GM13976 (cell line): Measurements from ENCODE around the gene SIGLEC11.

Experiments used
- DNase-seq: peaks from one replicate; pipeline ENCODE4 v3.0.0; 2012; ENCODE audit warnings: low spot score
- in situ Hi-C: fragments of 300-500 bp; cut with MboI; formaldehyde crosslinking; loops from one replicate; pipeline ENCODE4 v1.12.0; 2022; ENCODE audit warnings: low sequenced_read_pairs, mixed read lengths, inconsistent platforms; ENCODE audit not compliant: unreplicated experiment
- TF ChIP-seq, protein P1 (sequence below): IDR thresholded peaks from 2 replicates; pipeline ENCODE4 v1.5.1; 2012; ENCODE audit warnings: borderline replicate concordance, mild to moderate bottlenecking; ENCODE audit not compliant: insufficient read depth; ENCODE audit errors: extremely low read depth, missing control alignments, control extremely low read depth

SIGLEC11 gene

DNA sequence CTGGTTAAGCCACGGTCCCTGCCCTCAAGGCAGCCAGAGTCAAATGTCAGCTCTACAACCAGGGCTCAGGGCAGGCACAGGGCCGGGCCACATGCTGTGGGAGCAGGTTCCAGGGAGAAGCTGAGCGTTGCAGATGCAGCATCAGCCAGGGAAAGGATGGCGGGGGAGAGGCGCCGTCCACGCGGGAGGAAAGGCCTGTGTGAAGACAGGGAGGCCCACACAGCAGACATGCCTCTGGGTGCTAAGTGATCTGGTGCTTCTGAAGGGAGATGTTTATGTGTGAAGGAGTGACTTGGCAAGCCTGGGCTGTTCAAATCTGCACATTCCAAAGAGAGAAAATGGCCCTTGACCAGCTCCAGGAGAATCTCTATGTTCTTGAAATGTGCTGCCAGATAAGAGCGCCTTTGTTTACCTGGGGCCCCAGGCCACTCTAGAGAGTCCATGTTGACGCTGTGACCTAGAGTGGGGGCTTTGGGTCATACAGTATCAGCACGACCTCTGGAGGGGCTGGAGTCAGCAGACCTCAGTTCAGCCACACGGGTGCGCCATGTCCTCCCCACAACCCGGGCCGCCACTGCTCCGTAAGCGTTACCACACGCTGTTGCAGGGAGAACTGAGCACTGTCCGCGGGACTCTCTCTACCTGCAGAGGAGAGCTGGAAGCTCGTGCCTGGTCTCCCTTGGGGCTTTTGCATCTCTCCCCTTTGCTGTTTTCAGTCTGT lies 47.8 kb downstream of the SIGLEC11 start:
- TF ChIP-seq, protein P1, sequence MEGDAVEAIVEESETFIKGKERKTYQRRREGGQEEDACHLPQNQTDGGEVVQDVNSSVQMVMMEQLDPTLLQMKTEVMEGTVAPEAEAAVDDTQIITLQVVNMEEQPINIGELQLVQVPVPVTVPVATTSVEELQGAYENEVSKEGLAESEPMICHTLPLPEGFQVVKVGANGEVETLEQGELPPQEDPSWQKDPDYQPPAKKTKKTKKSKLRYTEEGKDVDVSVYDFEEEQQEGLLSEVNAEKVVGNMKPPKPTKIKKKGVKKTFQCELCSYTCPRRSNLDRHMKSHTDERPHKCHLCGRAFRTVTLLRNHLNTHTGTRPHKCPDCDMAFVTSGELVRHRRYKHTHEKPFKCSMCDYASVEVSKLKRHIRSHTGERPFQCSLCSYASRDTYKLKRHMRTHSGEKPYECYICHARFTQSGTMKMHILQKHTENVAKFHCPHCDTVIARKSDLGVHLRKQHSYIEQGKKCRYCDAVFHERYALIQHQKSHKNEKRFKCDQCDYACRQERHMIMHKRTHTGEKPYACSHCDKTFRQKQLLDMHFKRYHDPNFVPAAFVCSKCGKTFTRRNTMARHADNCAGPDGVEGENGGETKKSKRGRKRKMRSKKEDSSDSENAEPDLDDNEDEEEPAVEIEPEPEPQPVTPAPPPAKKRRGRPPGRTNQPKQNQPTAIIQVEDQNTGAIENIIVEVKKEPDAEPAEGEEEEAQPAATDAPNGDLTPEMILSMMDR: peak; percentile 28
- DNase-seq: no peak
- in situ Hi-C loops: no loop called here

DNA sequence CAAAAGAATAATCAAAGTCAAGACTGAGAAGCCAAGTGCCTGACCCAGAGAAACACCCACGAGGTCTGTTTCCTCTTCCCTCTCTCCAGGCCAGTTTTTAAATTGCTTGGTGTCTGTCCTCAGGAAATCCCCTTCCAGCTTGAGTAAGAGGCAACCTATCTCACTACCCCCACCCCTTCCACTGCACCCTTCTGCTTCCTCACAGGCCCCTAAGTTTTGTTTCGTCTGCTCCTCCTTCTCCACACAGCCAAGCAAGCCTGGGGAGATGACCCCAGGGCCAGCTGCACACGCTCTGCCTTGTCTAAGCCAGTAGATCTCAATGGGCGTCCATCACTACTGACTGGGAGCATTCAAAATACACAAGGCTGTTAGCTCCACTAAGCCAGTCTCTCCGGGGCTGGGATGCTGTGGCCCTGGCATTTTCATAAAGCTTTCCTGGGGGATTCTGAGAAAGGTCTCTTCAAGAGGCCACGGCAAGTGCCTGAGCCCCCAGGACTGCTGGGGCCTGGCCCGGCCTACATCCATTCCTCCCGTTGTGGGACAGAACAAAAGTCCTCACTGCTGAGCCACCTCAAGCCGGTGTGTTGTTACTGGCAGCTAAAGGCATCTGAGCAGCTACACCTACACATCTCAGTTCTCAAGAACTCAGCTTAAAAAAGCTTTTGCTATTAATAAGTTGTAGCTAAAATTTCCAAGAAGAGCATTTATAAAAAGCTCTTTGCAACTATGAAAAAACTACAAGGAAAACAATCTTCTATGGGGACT lies 49.4 kb downstream of the SIGLEC11 start:
- TF ChIP-seq, protein P1: no peak
- in situ Hi-C loops: no loop called here
- peak; percentile 83 for DNase-seq

DNA sequence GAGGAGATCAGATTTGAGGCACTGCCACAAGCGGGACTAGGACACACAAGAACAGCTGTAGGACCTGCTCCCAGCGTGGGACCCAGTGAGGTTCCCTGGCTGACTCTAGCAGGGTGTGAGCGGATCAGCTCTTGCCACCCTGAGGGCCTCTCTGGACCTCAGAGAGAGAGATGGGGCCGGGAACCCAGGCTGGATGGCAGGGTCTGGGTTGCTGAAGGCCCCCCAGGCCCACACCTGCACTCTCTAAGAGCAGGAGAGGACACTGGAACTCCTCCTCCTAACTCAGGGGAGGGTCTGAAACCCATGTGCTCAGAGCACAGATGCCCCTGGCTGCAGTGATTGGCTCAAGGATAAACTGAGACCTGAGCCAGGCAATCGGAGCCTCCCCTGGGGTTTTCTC lies 50.8 kb downstream of the SIGLEC11 start:
- TF ChIP-seq, protein P1: no peak
- no peak for DNase-seq
- in situ Hi-C loops: no loop called here

DNA sequence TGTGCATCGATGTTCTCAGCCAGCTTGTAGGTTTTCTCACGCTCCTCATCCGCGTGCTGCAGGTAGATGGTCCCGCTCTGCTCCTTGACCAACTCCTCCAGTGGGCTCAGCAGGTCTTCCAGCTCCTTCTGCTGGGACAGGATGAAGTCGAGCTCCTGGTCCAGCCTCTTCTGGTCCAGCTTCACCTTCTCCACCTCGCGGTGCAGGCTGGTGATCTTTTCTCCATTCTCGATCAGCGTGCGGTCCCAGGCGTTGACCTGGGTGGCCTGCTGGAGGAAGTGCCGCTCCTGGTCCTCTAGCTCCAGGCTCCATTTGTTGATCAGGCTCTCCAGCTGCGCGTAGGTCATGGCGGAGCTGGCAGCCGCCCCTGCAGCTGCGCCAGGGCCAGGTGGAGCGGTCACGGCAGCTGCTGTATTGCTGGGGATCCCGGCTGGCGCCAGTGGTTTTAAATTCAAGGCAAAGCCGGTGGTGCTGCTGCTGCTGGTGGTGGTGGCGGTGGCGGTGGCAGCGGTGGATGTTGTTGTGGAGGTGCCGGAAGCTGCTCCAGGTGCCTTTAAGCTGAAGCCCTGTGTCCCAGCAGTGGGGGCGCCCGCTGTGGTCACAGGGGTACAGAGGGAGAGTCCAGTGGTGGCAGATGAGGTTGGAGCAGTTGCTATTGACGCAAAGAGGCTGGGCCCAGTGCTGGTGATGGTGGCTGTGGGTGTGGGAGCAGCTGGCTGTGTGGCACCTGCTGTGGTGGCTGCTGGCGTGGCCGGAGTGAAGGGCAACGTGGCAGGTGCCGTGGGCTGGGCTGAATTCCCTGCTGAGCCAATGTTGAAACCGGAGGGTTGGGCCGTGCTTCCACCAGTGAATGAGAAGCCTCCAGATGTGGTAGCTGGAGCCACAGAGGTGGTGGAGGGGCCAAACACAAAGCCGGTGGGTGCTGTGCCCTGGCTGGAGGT lies 52.2 kb downstream of the SIGLEC11 start:
- in situ Hi-C loops: no loop called here
- no peak for DNase-seq
- TF ChIP-seq, protein P1: no peak

DNA sequence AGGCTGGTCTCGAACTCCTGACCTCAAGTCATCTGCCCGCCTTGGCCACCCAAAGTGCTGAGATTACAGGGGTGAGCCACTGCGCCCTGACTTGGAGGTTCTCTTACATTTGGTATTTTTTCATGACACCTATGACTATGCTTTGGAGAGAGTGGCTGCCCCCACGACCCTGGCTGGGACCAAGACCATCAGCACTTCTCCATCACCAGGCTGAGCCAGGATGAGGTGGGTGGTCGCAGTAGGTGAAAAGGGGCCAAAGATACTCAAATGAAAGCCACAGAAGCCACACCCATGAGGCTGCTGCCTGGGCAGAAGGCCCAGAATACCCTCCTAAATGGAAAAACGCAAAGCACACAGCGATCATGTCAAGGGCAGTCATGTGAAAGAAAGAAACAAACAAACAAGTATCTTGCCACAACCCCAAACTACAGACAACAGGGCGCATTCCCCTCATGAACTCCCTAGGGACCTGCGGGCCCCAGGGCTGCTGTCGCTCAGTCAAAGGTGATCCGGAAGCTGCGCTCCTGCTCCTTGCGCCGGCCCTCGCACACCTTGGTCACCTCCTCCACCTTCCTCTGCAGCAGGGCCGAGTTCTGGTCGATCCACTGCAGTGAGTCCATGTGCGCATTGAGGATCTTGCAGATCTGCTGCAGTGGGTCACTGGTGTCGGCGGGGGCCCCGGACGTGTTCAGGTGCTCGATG lies 53.1 kb downstream of the SIGLEC11 start:
- in situ Hi-C loops: no loop called here

More for the DNA sequence above, 53.1 kb downstream of the SIGLEC11 start:
- no peak for DNase-seq
- TF ChIP-seq, protein P1: no peak
